ENCODE measurements around the gene PHOX2A. TPM values are rescaled to one million over a fixed set of nuclear protein-coding genes. Genes with fewer than 3 reads are reported as not detected.
A peak's percentile ranks its signal among the peaks of the same experiment; 100 is the strongest.

Gene PHOX2A
- total and polyA plus RNA-seq, 2 donors (not counting 1 experiment from before 2014, with no cell fraction given) = not detected

- Histone ChIP-seq H3K9ac (ENCODE audit: low read length) (no peak overlapping the region), H3K27me3 (replicated peaks in 1 of 4; ENCODE audit: control extremely low read depth in 1 of 4, control insufficient read depth in 3 of 4, insufficient read depth in 4 of 4, low read length in 3 of 4) (peaks cover 0 to 75% (median 44%) of the 10 kb centered on the region in 4 experiments), H3K9me3 (ENCODE audit: control extremely low read depth in 1 of 3, control insufficient read depth in 2 of 3, insufficient read depth in 1 of 3, low read length in 2 of 3) (peaks cover 0 to 25% (median 0%) of the 10 kb centered on the region in 3 donors), H3K4me3 (ENCODE audit: control extremely low read depth in 1 of 5, extremely low read depth in 1 of 5, insufficient read depth in 1 of 5, low read depth in 2 of 5, low read length in 4 of 5) (no peak overlapping the region), H4K20me1 (ENCODE audit: control insufficient read depth, insufficient read depth, low read length, poor library complexity, severe bottlenecking) (peaks cover 5% of the 10 kb centered on the region), H3K4me2 (replicated peaks; ENCODE audit: low read depth, low read length, poor library complexity, severe bottlenecking) (peak overlapping the region; percentile 47), H3K27ac (ENCODE audit: low read length in 2 of 2) (no peak overlapping the region), H3K4me1 (ENCODE audit: control insufficient read depth in 2 of 2, insufficient read depth in 2 of 2, low read length in 2 of 2) (peaks cover 22 to 40% of the 10 kb centered on the region in 2 donors), H3K79me2 (ENCODE audit: control insufficient read depth, insufficient read depth, low read length) (no peaks in the 10 kb centered on the region), H2AFZ (ENCODE audit: insufficient read depth, low read depth, low read length, poor library complexity, severe bottlenecking) (no peak overlapping the region), H3K36me3 (replicated peaks in 1 of 2; ENCODE audit: control extremely low read depth in 1 of 2, control insufficient read depth in 1 of 2, extremely low read depth in 1 of 2, insufficient read depth in 2 of 2, low read length in 1 of 2) (peaks cover 0 to 2% of the 10 kb centered on the region in 2 experiments)
- intact Hi-C loops (cut with micrococcal nuclease) = no loop called here
- ChIA-PET POLR2A (no interaction called here), CTCF (interaction anchor here (0.8 kb wide), 1 partner anchor 21 kb away, joined by 3 read pairs; no protein-coding TSS in a partner anchor)
- no peak for ATAC-seq (ENCODE audit: low read depth)
- no peak overlapping the region for H3K27ac Mint-ChIP-seq
- 31% methylated on average over 52 of the region's 58 CpGs for WGBS (ENCODE audit: insufficient coverage)
- DNase-seq = no peak
- peaks cover 30% of the 10 kb centered on the region for H3K4me1 Mint-ChIP-seq
- peak overlapping the region; percentile 65 for H3K4me3 Mint-ChIP-seq
- peaks cover 41% of the 10 kb centered on the region for H3K27me3 Mint-ChIP-seq
- H3K9me3 Mint-ChIP-seq (ENCODE audit: insufficient read depth) = no peaks in the 10 kb centered on the region
- TF ChIP-seq EZH2 (IDR thresholded peaks at IDR 0.05; ENCODE audit: borderline replicate concordance, insufficient read depth, low read depth, low read length, poor library complexity, severe bottlenecking) = peak; percentile 81
- no peak for TF ChIP-seq CTCF (IDR thresholded peaks at IDR 0.05)
Measured at GRCh38 chr11:72243173-72244059, 560 bp downstream of the PHOX2A start.

- H3K4me3 ChIP-seq (ENCODE audit: control extremely low read depth in 1 of 5, extremely low read depth in 1 of 5, insufficient read depth in 1 of 5, low read depth in 2 of 5, low read length in 4 of 5) = no peak overlapping the region
- CTCF ChIA-PET = no interaction called here
- Mint-ChIP-seq H3K9me3 (ENCODE audit: insufficient read depth) (no peaks in the 10 kb centered on the region), H3K4me1 (peaks cover 30% of the 10 kb centered on the region), H3K27me3 (peaks cover 36% of the 10 kb centered on the region), H3K27ac (no peak overlapping the region), H3K4me3 (peak overlapping the region; percentile 2)
- H3K36me3 ChIP-seq (replicated peaks in 1 of 2; ENCODE audit: control extremely low read depth in 1 of 2, control insufficient read depth in 1 of 2, extremely low read depth in 1 of 2, insufficient read depth in 2 of 2, low read length in 1 of 2) = peaks cover 0 to 14% of the 10 kb centered on the region in 2 experiments
- TF ChIP-seq EZH2 (IDR thresholded peaks at IDR 0.05; ENCODE audit: borderline replicate concordance, insufficient read depth, low read depth, low read length, poor library complexity, severe bottlenecking) (no peak), CTCF (IDR thresholded peaks at IDR 0.05) (no peak)
- DNase-seq (no peak), ATAC-seq (ENCODE audit: low read depth) (no peak)
- WGBS (ENCODE audit: insufficient coverage) = 100% methylated on average over 2 of the region's 2 CpGs
- H3K4me2 ChIP-seq (replicated peaks; ENCODE audit: low read depth, low read length, poor library complexity, severe bottlenecking) = no peak overlapping the region
- H3K27me3 ChIP-seq (replicated peaks in 1 of 4; ENCODE audit: control extremely low read depth in 1 of 4, control insufficient read depth in 3 of 4, insufficient read depth in 4 of 4, low read length in 3 of 4) = peaks cover 0 to 70% (median 42%) of the 10 kb centered on the region in 4 experiments
- H4K20me1 ChIP-seq (ENCODE audit: control insufficient read depth, insufficient read depth, low read length, poor library complexity, severe bottlenecking) = peaks cover 7% of the 10 kb centered on the region
- H3K79me2 ChIP-seq (ENCODE audit: control insufficient read depth, insufficient read depth, low read length) = no peaks in the 10 kb centered on the region
- no peak overlapping the region for H2AFZ ChIP-seq (ENCODE audit: insufficient read depth, low read depth, low read length, poor library complexity, severe bottlenecking)
- peaks cover 22 to 40% of the 10 kb centered on the region in 2 donors for H3K4me1 ChIP-seq (ENCODE audit: control insufficient read depth in 2 of 2, insufficient read depth in 2 of 2, low read length in 2 of 2)
- H3K9ac ChIP-seq (ENCODE audit: low read length) = no peak overlapping the region
- H3K27ac ChIP-seq (ENCODE audit: low read length in 2 of 2) = no peak overlapping the region
- intact Hi-C loops (cut with micrococcal nuclease) = no loop called here
- peaks cover 0 to 25% (median 0%) of the 10 kb centered on the region in 3 donors for H3K9me3 ChIP-seq (ENCODE audit: control extremely low read depth in 1 of 3, control insufficient read depth in 2 of 3, insufficient read depth in 1 of 3, low read length in 2 of 3)
- POLR2A ChIA-PET = no interaction called here
Measured at GRCh38 chr11:72242141-72242540, 1.8 kb downstream of the PHOX2A start.
